ENCODE results near the gene RBMXL3. TPM values are rescaled to one million over a fixed set of nuclear protein-coding genes. Genes with fewer than 3 reads are reported as not detected.

Gene RBMXL3
- not detected in 2 replicates for total RNA-seq

DNA sequence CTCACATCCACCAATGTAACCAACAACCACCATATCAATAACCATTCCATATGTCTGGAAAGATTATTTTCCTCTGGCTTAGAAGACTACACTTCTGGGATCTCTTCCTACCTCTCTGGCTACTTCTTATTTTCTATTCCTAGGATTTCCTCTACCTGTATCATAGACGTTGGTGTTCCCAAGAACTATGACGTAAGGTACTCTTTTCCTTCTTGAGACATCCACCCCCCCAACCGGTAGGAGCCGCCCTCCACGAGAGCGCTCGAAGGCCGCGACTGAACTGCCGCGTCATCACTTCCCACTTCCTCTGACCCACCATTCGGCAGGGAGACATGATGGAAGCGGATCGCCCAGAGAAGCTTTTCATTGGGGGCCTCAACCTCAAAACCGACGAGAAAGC lies at the start of gene RBMXL3:
RBMXL3 (plus strand) TSS at position 301 of the 400 bp plus-strand sequence; CDS start at position 333, 32 bp downstream.
- no peak for DNase-seq (ENCODE audit: low read depth)
- no peak within 1 kb of the TSS for H3K4me3 ChIP-seq (ENCODE audit: low read depth, low read length)
- TF ChIP-seq, protein P1, sequence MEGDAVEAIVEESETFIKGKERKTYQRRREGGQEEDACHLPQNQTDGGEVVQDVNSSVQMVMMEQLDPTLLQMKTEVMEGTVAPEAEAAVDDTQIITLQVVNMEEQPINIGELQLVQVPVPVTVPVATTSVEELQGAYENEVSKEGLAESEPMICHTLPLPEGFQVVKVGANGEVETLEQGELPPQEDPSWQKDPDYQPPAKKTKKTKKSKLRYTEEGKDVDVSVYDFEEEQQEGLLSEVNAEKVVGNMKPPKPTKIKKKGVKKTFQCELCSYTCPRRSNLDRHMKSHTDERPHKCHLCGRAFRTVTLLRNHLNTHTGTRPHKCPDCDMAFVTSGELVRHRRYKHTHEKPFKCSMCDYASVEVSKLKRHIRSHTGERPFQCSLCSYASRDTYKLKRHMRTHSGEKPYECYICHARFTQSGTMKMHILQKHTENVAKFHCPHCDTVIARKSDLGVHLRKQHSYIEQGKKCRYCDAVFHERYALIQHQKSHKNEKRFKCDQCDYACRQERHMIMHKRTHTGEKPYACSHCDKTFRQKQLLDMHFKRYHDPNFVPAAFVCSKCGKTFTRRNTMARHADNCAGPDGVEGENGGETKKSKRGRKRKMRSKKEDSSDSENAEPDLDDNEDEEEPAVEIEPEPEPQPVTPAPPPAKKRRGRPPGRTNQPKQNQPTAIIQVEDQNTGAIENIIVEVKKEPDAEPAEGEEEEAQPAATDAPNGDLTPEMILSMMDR (IDR thresholded peaks at IDR 0.05; ENCODE audit: insufficient read depth, low read depth, low read length) = no peak

- no peak overlapping the region for H3K4me3 ChIP-seq (ENCODE audit: low read depth, low read length)
- TF ChIP-seq, protein P1 (IDR thresholded peaks at IDR 0.05; ENCODE audit: insufficient read depth, low read depth, low read length) = no peak
- no peak for DNase-seq (ENCODE audit: low read depth)
Observed at GRCh38 chrX:115142057-115142456, 47.2 kb upstream of the RBMXL3 start.

- no peak overlapping the region for H3K4me3 ChIP-seq (ENCODE audit: low read depth, low read length)
- TF ChIP-seq, protein P1 (IDR thresholded peaks at IDR 0.05; ENCODE audit: insufficient read depth, low read depth, low read length) = peak; percentile 49
- DNase-seq (ENCODE audit: low read depth) = peak; percentile 20
Observed at GRCh38 chrX:115147220-115147619, 42.0 kb upstream of the RBMXL3 start.

DNA sequence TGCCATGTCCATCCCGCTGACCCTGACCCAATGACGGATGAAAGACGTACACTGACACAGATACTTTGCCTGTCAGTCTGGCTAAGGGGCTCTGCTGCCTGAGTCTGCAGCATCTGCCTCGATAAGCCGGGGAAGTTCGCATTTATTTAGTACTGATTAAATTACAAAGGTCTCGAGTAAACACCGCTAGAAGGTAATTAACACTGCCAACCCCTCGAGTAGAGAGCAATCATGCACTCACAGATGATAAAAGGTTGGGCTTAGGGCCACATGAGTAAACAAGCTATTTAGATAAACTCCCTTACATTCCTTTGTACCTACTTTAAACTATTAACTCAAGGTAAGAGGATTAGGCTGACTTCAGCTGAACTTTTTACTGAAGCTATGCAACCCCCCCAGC lies 16.0 kb upstream of the RBMXL3 start:
- TF ChIP-seq, protein P1 (IDR thresholded peaks at IDR 0.05; ENCODE audit: insufficient read depth, low read depth, low read length) = no peak
- no peak for DNase-seq (ENCODE audit: low read depth)
- H3K4me3 ChIP-seq (ENCODE audit: low read depth, low read length) = no peak overlapping the region

- TF ChIP-seq, protein P1 (IDR thresholded peaks at IDR 0.05; ENCODE audit: insufficient read depth, low read depth, low read length) = no peak
- no peak for DNase-seq (ENCODE audit: low read depth)
- no peak overlapping the region for H3K4me3 ChIP-seq (ENCODE audit: low read depth, low read length)
Observed at GRCh38 chrX:115174548-115174947, 14.7 kb upstream of the RBMXL3 start.

- peak; percentile 11 for DNase-seq (ENCODE audit: low read depth)
- H3K4me3 ChIP-seq (ENCODE audit: low read depth, low read length) = no peak overlapping the region
- TF ChIP-seq, protein P1 (IDR thresholded peaks at IDR 0.05; ENCODE audit: insufficient read depth, low read depth, low read length) = no peak
Observed at GRCh38 chrX:115177932-115178331, 11.3 kb upstream of the RBMXL3 start.

DNA sequence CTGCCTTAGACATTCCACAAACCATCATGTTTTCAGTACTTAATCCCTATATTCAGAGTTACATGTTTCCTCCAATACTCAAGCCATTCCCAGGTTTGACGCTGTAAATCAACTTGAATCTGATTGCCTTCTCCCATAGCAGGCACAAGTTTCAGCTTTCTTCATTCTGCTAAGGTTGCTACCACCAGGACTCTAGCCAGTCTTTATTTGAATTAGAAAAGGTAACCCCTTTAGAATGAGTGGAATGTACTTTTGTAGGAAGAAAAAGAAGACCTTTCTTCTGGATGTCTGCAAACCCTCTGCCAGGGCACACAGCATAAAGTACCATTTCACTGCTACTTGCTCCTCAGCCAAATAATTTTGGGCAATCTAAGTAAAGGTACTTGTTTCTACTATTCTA lies 10.7 kb upstream of the RBMXL3 start:
- no peak for DNase-seq (ENCODE audit: low read depth)
- no peak overlapping the region for H3K4me3 ChIP-seq (ENCODE audit: low read depth, low read length)
- TF ChIP-seq, protein P1 (IDR thresholded peaks at IDR 0.05; ENCODE audit: insufficient read depth, low read depth, low read length) = no peak

All from fibroblast of villous mesenchyme (primary cell).